Stimulated activated naive CD8-positive, alpha-beta T cell treated with anti-CD3 and anti-CD28 coated beads, Interleukin-15, amount 100 ng/mL, for 72 hours (primary cell): ENCODE data around the gene TOMM5.

Source experiments
- ATAC-seq: fragments of 150-1000 bp; cut with Tn5 transposase; 2 replicates; pipeline ENCODE4 v1.10.0; 2021; ENCODE audit warnings: mild to moderate bottlenecking, moderate library complexity
- DNase-seq, 2 donors: peaks; one replicate each; pipeline ENCODE4 v3.0.0; 2021 to 2022
- H3K27ac Mint-ChIP-seq, 2 donors: one replicate each; pipeline ENCODE4 v1.8.0; 2022; ENCODE audit warnings: mild to moderate bottlenecking in 2 of 2, mixed read lengths in 2 of 2, moderate library complexity in 2 of 2
- H3K27me3 Mint-ChIP-seq: one replicate; pipeline ENCODE4 v1.8.0; 2022; ENCODE audit warnings: mixed read lengths
- H3K4me1 Mint-ChIP-seq: one replicate; pipeline ENCODE4 v1.8.0; 2022; ENCODE audit warnings: mild to moderate bottlenecking, mixed read lengths
- H3K4me3 Mint-ChIP-seq, 2 donors: one replicate each; pipeline ENCODE4 v1.8.0; 2022; ENCODE audit warnings: mild to moderate bottlenecking in 2 of 2, mixed read lengths in 2 of 2, moderate library complexity in 1 of 2
- H3K9me3 Mint-ChIP-seq, 2 donors: one replicate each; pipeline ENCODE4 v1.8.0; 2022; ENCODE audit warnings: mixed read lengths in 2 of 2

TOMM5 gene

DNA sequence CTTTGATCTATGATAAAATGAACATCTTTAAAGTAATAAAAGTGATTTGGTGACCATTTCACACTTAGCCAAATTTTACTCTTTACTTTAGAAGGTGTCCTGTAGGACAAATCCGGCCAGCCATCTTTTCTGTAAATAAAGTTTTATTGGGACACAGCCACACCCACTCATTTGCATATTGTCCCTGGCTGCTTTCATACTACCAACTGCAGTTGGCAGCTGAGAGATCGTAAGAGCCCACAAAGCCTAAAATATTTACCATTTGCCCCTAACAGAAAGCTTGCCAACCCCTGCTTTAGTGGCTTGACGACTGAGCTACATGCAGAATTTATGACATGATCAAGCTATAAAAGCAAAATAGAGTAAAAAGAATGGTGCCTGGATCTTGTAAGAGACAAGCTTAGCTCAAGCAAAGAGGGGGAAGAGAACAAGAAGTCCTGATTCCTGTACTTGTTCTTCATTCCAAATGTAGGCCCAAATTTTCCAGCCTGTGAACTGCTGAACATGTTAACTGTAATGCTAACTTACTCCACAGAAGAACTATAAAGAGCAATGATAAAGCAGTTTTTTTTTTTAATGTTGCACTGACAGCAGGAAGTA is 8.8 kb downstream of the TOMM5 start:
- Mint-ChIP-seq H3K4me1 (peaks cover 18% of the 10 kb centered on the region), H3K27me3 (no peaks in the 10 kb centered on the region), H3K9me3 (no peaks in the 10 kb centered on the region), H3K4me3 (no peak overlapping the region), H3K27ac (no peak overlapping the region)
- no peak for ATAC-seq
- no peak for DNase-seq

- ATAC-seq = no peak
- no peaks in the 10 kb centered on the region for H3K27me3 Mint-ChIP-seq
- no peak overlapping the region for H3K27ac Mint-ChIP-seq
- peaks cover 18% of the 10 kb centered on the region for H3K4me1 Mint-ChIP-seq
- no peaks in the 10 kb centered on the region for H3K9me3 Mint-ChIP-seq
- no peak overlapping the region for H3K4me3 Mint-ChIP-seq
- DNase-seq = no peak
Measured at GRCh38 chr9:37582548-37583157, 9.7 kb downstream of the TOMM5 start.

GRCh38 chr9:37575921-37576721 is 16.3 kb downstream of the TOMM5 start, which contains the start of gene FBXO10:
Gene FBXO10, minus strand, starts transcription at chr9:37576380. Its CDS starts 34,612 bp downstream, at chr9:37541768.
- Mint-ChIP-seq H3K9me3 (no peaks in the 10 kb centered on the region), H3K27me3 (no peaks in the 10 kb centered on the region), H3K4me3 (peak within 1 kb of the TSS; percentile 90), H3K4me1 (peaks cover 23% of the 10 kb centered on the region), H3K27ac (peak within 1 kb of the TSS; percentile 23 to 81)
- peak; percentile 83 for ATAC-seq
- DNase-seq = peak; percentile 39 to 43

- H3K4me1 Mint-ChIP-seq = peaks cover 23% of the 10 kb centered on the region
- ATAC-seq = no peak
- DNase-seq = no peak
- peak overlapping the region; percentile 35 to 67 for H3K4me3 Mint-ChIP-seq
- H3K27me3 Mint-ChIP-seq = no peaks in the 10 kb centered on the region
- no peaks in the 10 kb centered on the region for H3K9me3 Mint-ChIP-seq
- no peak overlapping the region for H3K27ac Mint-ChIP-seq
Measured at GRCh38 chr9:37575511-37575914, 16.9 kb downstream of the TOMM5 start.

- Mint-ChIP-seq H3K27ac (no peak overlapping the region), H3K9me3 (no peaks in the 10 kb centered on the region), H3K27me3 (no peaks in the 10 kb centered on the region), H3K4me1 (peaks cover 23% of the 10 kb centered on the region), H3K4me3 (no peak overlapping the region)
- no peak for ATAC-seq
- DNase-seq = no peak
Measured at GRCh38 chr9:37575001-37575400, 17.4 kb downstream of the TOMM5 start.

- H3K9me3 Mint-ChIP-seq = no peaks in the 10 kb centered on the region
- no peak overlapping the region for H3K27ac Mint-ChIP-seq
- ATAC-seq = no peak
- peaks cover 23% of the 10 kb centered on the region for H3K4me1 Mint-ChIP-seq
- H3K4me3 Mint-ChIP-seq = no peak overlapping the region
- DNase-seq = no peak
- no peaks in the 10 kb centered on the region for H3K27me3 Mint-ChIP-seq
Measured at GRCh38 chr9:37574241-37574721, 18.1 kb downstream of the TOMM5 start.

DNA sequence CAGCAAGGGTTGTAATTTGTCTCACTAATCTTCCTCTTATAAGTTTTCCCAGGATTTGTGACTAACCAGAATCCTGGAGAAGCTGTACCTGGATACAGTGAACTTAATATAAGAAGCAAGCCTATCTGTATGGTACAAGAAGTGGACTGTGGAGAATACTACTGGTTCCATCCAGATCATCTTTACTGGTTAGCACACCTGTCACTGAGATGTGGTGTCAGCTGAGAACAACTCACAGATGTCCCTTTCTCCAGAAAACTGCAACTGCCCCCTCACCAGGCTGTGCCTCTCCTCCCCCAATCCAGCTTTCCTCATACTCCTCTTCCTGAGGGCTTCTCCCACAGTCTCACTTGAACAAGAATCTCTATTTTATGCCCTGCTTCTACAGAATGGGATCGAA is 21.1 kb downstream of the TOMM5 start:
- no peak for ATAC-seq
- Mint-ChIP-seq H3K27me3 (no peaks in the 10 kb centered on the region), H3K4me1 (peaks cover 13% of the 10 kb centered on the region), H3K27ac (no peak overlapping the region), H3K4me3 (no peak overlapping the region), H3K9me3 (no peaks in the 10 kb centered on the region)
- no peak for DNase-seq

DNA sequence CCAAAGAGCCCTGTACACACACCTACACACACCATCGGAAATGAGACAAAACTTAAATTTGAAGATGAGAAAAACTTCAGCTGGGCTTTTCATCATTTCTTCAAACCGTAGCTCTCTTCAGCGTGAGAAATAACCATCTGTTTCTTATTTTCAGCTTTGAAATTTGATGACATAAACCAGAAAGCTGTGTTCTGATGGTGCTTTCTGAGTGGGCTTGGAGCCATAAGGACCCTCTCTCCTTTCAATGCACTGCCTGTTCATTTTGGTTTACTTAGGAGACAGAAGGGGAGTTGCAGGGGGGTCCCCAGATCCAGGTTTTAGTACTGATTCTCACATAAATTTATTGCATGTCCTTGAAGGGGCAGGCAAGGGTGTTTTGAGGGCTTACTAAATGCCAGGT is 25.7 kb downstream of the TOMM5 start:
- no peaks in the 10 kb centered on the region for H3K27me3 Mint-ChIP-seq
- H3K9me3 Mint-ChIP-seq = peaks cover 11 to 17% of the 10 kb centered on the region in 2 donors
- DNase-seq = no peak
- no peaks in the 10 kb centered on the region for H3K4me1 Mint-ChIP-seq
- H3K4me3 Mint-ChIP-seq = no peak overlapping the region
- H3K27ac Mint-ChIP-seq = no peak overlapping the region
- no peak for ATAC-seq

DNA sequence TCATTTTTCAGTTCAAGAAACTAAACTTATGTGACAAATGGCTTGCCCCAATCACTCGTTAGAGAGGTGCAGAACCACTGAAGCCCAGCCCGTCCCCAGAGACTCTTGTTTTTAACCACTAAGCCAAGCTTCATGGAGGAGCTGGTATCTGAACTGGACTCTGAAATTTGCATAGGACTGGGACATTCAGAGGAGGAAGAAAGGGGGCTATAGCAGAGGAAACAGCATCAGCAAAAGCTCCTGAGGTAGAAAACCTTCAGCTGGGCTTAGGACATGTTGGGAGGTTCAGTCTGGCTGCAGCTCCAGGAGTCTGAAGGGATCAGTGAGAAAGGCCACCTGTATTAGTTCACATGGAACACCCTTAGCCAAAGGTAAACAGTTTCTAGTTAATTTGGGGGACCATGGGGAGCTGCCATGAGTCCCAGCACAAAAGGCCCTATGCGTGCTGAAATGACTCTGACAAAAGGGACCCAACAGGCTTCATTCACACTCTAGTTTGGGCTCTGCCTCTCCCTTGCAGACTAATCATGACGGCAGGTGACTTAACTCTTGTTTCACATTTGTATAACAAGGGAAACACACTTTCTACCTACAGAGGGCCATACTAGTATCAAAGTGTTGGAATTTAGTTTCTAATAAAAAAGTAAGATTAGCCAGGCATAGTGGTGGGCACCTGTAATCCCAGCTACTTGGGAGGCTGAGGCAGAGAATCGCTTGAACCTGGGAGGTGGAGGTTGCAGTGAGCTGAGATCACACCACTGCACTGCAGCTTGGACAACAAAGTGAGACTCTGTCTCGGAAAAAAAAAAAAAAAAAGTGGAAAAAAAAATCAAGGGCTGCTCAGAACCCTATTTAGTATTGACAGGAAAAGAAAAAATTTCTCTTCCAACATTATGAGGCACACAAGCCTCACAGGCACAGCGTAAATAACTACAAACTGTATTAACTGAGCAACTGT is 26.5 kb downstream of the TOMM5 start:
- DNase-seq (no peak), ATAC-seq (no peak)
- Mint-ChIP-seq H3K4me1 (no peaks in the 10 kb centered on the region), H3K27me3 (no peaks in the 10 kb centered on the region), H3K4me3 (no peak overlapping the region), H3K9me3 (peaks cover 11 to 17% of the 10 kb centered on the region in 2 donors), H3K27ac (no peak overlapping the region)

DNA sequence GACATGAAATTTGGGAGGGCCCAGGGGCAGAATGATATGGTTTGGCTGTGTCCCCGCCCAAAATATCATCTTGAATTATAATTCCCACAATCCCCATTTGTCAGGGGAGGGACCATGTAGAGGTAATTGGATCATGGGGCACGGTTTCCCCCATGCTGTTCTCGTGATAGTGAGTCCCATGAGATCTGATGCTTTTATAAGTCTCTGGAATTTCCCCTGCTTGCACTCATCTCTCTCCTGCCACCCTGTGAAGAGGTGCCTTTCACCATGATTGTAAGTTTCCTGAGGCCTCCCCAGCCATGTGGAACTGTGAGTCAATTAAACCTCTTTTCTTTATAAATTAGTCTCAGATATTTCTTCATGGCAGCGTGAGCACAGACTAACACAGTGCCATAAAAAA is 27.5 kb downstream of the TOMM5 start:
- no peak overlapping the region for H3K4me3 Mint-ChIP-seq

DNA sequence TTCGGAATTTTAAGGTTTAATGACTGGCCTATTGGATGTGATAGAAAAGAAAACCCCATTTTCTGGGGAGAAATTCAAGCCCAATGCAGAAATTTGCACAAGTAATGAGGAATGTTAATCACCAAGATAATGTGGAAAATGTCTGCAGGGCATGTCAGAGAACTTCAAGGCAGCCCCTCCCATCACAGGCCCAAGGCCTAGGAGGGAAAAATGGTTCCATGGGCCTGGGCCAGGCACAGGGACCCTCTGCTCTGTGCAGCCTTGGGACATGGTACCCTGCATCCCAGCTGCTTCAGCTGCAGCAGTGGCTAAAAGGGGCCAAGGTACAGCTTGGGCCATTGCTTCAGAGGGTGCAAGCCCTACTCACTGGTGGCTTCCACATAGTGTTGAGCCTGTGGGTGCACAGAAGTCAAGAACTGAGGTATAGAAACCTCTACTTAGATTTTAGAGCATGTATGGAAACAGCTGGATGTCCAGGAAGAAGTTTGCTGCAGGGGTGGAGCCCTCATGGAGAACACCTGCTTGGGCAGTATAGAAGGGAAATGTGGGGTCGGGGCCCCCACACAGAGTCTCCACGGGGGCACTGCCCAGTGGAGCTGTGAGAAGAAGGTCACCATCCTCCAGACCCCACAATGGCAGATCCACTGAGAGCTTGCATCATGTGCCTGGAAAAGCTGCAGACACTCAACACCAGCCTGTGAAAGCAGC is 28.4 kb downstream of the TOMM5 start:
- Mint-ChIP-seq H3K27me3 (no peaks in the 10 kb centered on the region), H3K4me3 (no peak overlapping the region), H3K27ac (no peak overlapping the region), H3K4me1 (no peaks in the 10 kb centered on the region), H3K9me3 (peaks cover 11 to 17% of the 10 kb centered on the region in 2 donors)
- ATAC-seq (no peak), DNase-seq (no peak)

More for the DNA sequence above, 27.5 kb downstream of the TOMM5 start:
- Mint-ChIP-seq H3K4me1 (no peaks in the 10 kb centered on the region), H3K9me3 (peaks cover 11 to 17% of the 10 kb centered on the region in 2 donors), H3K27me3 (no peaks in the 10 kb centered on the region), H3K27ac (no peak overlapping the region)
- DNase-seq (no peak), ATAC-seq (no peak)

GRCh38 chr9:37562826-37563225 is 29.6 kb downstream of the TOMM5 start:
- Mint-ChIP-seq H3K4me3 (no peak overlapping the region), H3K4me1 (no peaks in the 10 kb centered on the region), H3K9me3 (peaks cover 11 to 17% of the 10 kb centered on the region in 2 donors), H3K27me3 (no peaks in the 10 kb centered on the region), H3K27ac (no peak overlapping the region)
- ATAC-seq (no peak), DNase-seq (no peak)

DNA sequence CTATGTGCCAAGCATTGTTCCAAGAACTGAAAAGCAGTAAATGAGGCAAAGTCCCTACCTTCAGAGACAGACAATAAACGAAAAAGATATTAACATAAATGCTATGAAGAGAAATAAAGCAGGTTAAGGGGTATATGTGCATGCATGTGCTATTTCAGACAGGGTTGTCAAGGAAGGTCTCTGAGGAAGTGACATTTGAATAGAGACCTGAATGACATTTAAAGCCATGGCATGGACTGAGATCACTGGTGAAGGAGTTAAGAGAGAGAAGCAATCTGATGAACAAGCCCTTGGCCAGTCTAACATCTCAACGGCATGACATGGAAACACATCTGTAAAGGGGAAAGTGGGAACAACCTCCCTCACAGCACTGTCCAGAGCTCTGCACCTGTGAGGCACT is 30.7 kb downstream of the TOMM5 start:
- no peak for DNase-seq
- peaks cover 11 to 17% of the 10 kb centered on the region in 2 donors for H3K9me3 Mint-ChIP-seq
- no peak for ATAC-seq
- no peaks in the 10 kb centered on the region for H3K27me3 Mint-ChIP-seq
- no peaks in the 10 kb centered on the region for H3K4me1 Mint-ChIP-seq
- no peak overlapping the region for H3K4me3 Mint-ChIP-seq
- no peak overlapping the region for H3K27ac Mint-ChIP-seq

- Mint-ChIP-seq H3K27me3 (no peaks in the 10 kb centered on the region), H3K4me1 (no peaks in the 10 kb centered on the region), H3K4me3 (no peak overlapping the region), H3K27ac (no peak overlapping the region), H3K9me3 (peaks cover 7 to 13% of the 10 kb centered on the region in 2 donors)
- DNase-seq (no peak), ATAC-seq (no peak)
Measured at GRCh38 chr9:37559855-37560592, 32.4 kb downstream of the TOMM5 start.
